Upper lobe of left lung (tissue), 4 donors: ENCODE measurements around the gene RBM10.

Experiments used
- EP300 ChIP-seq, 4 donors: sonication (generic); formaldehyde crosslinking; IDR thresholded peaks; one replicate each; pipeline ENCODE4 v1.5.1; 2017; ENCODE audit warnings: antibody characterized with exemption in 4 of 4, control low read depth in 2 of 4
- TF ChIP-seq, protein P1 (sequence below), 6 experiments: fragments of 450-650 bp in 4 of 6; fragments of 200-600 bp in 2 of 6; sonication (generic) in 2 of 6; IDR thresholded peaks; one replicate each; pipeline ENCODE4 v1.5.1; 2016 to 2019; ENCODE audit warnings: antibody characterized with exemption in 6 of 6

DNA sequence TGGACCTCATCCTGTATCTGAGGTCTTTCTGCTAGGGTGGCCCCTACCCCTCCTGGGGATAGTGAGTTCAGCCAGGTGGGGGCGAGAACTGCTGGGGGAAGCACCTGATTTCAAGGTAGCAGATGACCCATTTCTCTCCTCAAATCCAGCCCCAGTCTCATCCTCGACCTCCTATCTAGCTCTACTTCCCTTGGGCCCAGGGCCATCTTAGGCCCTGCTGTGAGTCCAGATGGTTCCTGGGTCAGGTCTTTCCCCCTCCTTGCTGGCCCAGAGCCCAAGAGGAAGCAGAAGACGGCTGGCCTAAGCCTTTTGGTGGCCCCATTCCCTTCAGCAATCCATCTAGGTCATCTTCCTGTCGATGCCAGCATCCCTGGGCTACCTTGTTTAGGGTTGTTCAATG lies 76.7 kb downstream of the RBM10 start:
- no peak for TF ChIP-seq EP300 (IDR thresholded peaks at IDR 0.05)
- TF ChIP-seq, protein P1, sequence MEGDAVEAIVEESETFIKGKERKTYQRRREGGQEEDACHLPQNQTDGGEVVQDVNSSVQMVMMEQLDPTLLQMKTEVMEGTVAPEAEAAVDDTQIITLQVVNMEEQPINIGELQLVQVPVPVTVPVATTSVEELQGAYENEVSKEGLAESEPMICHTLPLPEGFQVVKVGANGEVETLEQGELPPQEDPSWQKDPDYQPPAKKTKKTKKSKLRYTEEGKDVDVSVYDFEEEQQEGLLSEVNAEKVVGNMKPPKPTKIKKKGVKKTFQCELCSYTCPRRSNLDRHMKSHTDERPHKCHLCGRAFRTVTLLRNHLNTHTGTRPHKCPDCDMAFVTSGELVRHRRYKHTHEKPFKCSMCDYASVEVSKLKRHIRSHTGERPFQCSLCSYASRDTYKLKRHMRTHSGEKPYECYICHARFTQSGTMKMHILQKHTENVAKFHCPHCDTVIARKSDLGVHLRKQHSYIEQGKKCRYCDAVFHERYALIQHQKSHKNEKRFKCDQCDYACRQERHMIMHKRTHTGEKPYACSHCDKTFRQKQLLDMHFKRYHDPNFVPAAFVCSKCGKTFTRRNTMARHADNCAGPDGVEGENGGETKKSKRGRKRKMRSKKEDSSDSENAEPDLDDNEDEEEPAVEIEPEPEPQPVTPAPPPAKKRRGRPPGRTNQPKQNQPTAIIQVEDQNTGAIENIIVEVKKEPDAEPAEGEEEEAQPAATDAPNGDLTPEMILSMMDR (IDR thresholded peaks at IDR 0.05): no peak
